Hematopoietic multipotent progenitor cell treated with erythropoietin and hydrocortisone succinate and interleukin-3 and kit ligand, for 8 days (in vitro differentiated cells): ENCODE results near the gene HOXC6.
"Not testable (repeated sequence)": the region's sequence is repeated elsewhere in the genome, so short reads cannot be mapped to it uniquely, and the experiment has no call there.

Experiments used
- DNase-seq: peaks from one replicate; pipeline ENCODE4 v3.0.0-alpha.2; 2015

Gene HOXC6

GRCh38 chr12:54060174-54060974 is 32.1 kb downstream of the HOXC6 start:
- no peak for DNase-seq

GRCh38 chr12:54060975-54061778 is 32.9 kb downstream of the HOXC6 start:
- no peak for DNase-seq

- no peak for DNase-seq
Measured at GRCh38 chr12:54065677-54066076, 37.4 kb downstream of the HOXC6 start.

- no peak for DNase-seq
Measured at GRCh38 chr12:54066408-54066807, 38.2 kb downstream of the HOXC6 start.

GRCh38 chr12:54068418-54069070 is 40.3 kb downstream of the HOXC6 start:
- no peak for DNase-seq

GRCh38 chr12:54071942-54072341 is 43.7 kb downstream of the HOXC6 start:
- DNase-seq, result no peak

- DNase-seq, result no peak
Measured at GRCh38 chr12:54074308-54074707, 46.1 kb downstream of the HOXC6 start.

GRCh38 chr12:54075409-54075808 is 47.2 kb downstream of the HOXC6 start:
- no peak for DNase-seq

GRCh38 chr12:54075974-54076373 is 47.7 kb downstream of the HOXC6 start:
- no peak for DNase-seq

- DNase-seq, result not testable (repeated sequence)
Measured at GRCh38 chr12:54077843-54078242, 49.6 kb downstream of the HOXC6 start.

- DNase-seq, result not testable (repeated sequence)
Measured at GRCh38 chr12:54079115-54079514, 50.9 kb downstream of the HOXC6 start.
